Aorta (tissue), 5 donors: ENCODE data around the gene TMEM40. TPM values are rescaled to one million over a fixed set of nuclear protein-coding genes. Genes with fewer than 3 reads are reported as not detected.
A peak's percentile ranks its signal among the peaks of the same experiment; 100 is the strongest.

ENCODE experiments used
- ATAC-seq: fragments of 200-7000 bp; cut with Tn5 transposase; one replicate; pipeline ENCODE4 v1.9.1; 2022; ENCODE audit warnings: moderate library complexity; ENCODE audit not compliant: low FRiP score
- DNase-seq, 2 donors: peaks; one replicate each; pipeline ENCODE4 v3.0.0-alpha.2; 2020
- H3K27ac ChIP-seq, 2 donors: one replicate each; pipeline ENCODE4 v1.5.1; 2013; ENCODE audit warnings: low read length in 2 of 2, mild to moderate bottlenecking in 2 of 2, moderate library complexity in 2 of 2, control low read depth in 1 of 2, inconsistent platforms in 1 of 2, low read depth in 1 of 2
- H3K27me3 ChIP-seq, 2 donors: one replicate each; pipeline ENCODE4 v1.6.1; 2013; ENCODE audit warnings: control low read depth in 1 of 2, low read length in 1 of 2, mild to moderate bottlenecking in 1 of 2, moderate library complexity in 1 of 2; ENCODE audit not compliant: insufficient read depth in 2 of 2, control insufficient read depth in 1 of 2
- H3K36me3 ChIP-seq, 2 donors: one replicate each; pipeline ENCODE4 v1.6.1; 2013; ENCODE audit warnings: control low read depth in 1 of 2, low read length in 1 of 2, mild to moderate bottlenecking in 1 of 2; ENCODE audit not compliant: insufficient read depth in 2 of 2, control insufficient read depth in 1 of 2
- H3K4me1 ChIP-seq, 2 donors: one replicate each; pipeline ENCODE4 v1.6.1; 2013; ENCODE audit warnings: low read length in 2 of 2, control low read depth in 1 of 2, mild to moderate bottlenecking in 1 of 2, moderate library complexity in 1 of 2; ENCODE audit not compliant: insufficient read depth in 2 of 2, control insufficient read depth in 1 of 2
- H3K4me3 ChIP-seq, 2 donors: one replicate each; pipeline ENCODE4 v1.5.1; 2013; ENCODE audit warnings: low read length in 2 of 2, control low read depth in 1 of 2, mild to moderate bottlenecking in 1 of 2
- H3K9me3 ChIP-seq: one replicate; pipeline ENCODE4 v1.6.1; 2013; ENCODE audit warnings: mild to moderate bottlenecking, low read length; ENCODE audit not compliant: control insufficient read depth
- WGBS, 2 donors: extraction: QIAGEN DNeasy Blood & Tissue Kit; methylation state at CpG; one replicate each; pipeline ENCODE4 v1.1.7; 2013; 5-methylcytosine and 5-hydroxymethylcytosine counted together
- intact Hi-C, 2 donors: fragments of 100-400 bp; cut with DNase I; formaldehyde crosslinking; loops; one replicate each; pipeline versions ENCODE4 v1.14.2 to v1.15.0; 2022
- long read RNA-seq, 2 donors: library from polyadenylated mRNA; unstranded; transcript quantifications; one replicate each; pipeline ENCODE4 v2.0.0, GENCODE V29; 2020 to 2021
- polyA plus RNA-seq, 2 donors: library from polyadenylated mRNA; stranded (reverse); fragments of 200-250 nt; gene quantifications; one replicate each; pipeline ENCODE4 v1.2.3, GENCODE V29; 2013
- total RNA-seq, 2 donors: library from RNA; stranded (reverse); fragmentation: NEBNext Ultra II Directional; extraction: Animal tissue kit (Norgen Biotek cat#: 25700); gene quantifications; one replicate each; pipeline ENCODE4 v1.2.1, GENCODE V29; 2021
- donor health status: healthy with polysubstance abuse.
- donor health status: Bipolar disorder and iron deficiency.
- donor health status: DM: no; HTN: no; CAD: no.
- donor health status: DM: no; HTN: no; CAD: no.
- donor health status: DM: yes; HTN: yes; CAD: no.

Gene TMEM40, protein sequence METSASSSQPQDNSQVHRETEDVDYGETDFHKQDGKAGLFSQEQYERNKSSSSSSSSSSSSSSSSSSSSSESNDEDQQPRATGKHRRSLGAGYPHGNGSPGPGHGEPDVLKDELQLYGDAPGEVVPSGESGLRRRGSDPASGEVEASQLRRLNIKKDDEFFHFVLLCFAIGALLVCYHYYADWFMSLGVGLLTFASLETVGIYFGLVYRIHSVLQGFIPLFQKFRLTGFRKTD
- total RNA-seq (under 1 TPM in 1 of 2 donors, not detected in 1; 0.84 TPM), polyA plus RNA-seq (under 1 TPM in 1 of 2 donors, not detected in 1; 0.50 TPM)
- long read RNA-seq, donor 1, partial matches to known transcripts = 0 of 1 reads
- long read RNA-seq, donor 1, other reads (novel, unspliced or antisense) = 0 of 1 reads
- long read RNA-seq, donor 2 = 0 reads

- no peaks in the 10 kb centered on the region for H3K36me3 ChIP-seq
- intact Hi-C loops = no loop called here
- ATAC-seq = no peak
These were observed at the start of gene TMEM40 for GRCh38 chr3:12759097-12759679. Gene TMEM40, minus strand, starts transcription at chr3:12759259. Its CDS starts 9,427 bp downstream, at chr3:12749832.

GRCh38 chr3:12808587-12808986 is 49.5 kb upstream of the TMEM40 start:
- ATAC-seq = no peak
- 84 to 89% methylated on average over 2 of the region's 2 CpGs for WGBS, 2 donors
- Histone ChIP-seq H3K27me3 (no peaks in the 10 kb centered on the region), H3K4me1 (no peaks in the 10 kb centered on the region), H3K4me3 (no peak overlapping the region), H3K9me3 (no peaks in the 10 kb centered on the region), H3K36me3 (peaks cover 0 to 3% of the 10 kb centered on the region in 2 donors), H3K27ac (no peak overlapping the region)
- DNase-seq = peak in 1 of 2 donors; percentile 51
- intact Hi-C loops = no loop called here

More at GRCh38 chr3:12759097-12759679, at the start of gene TMEM40:
- no peak for DNase-seq
- no peaks in the 10 kb centered on the region for H3K27me3 ChIP-seq
- H3K4me3 ChIP-seq = no peak within 1 kb of the TSS
- no peaks in the 10 kb centered on the region for H3K4me1 ChIP-seq
- no peaks in the 10 kb centered on the region for H3K9me3 ChIP-seq
- H3K27ac ChIP-seq = no peak within 1 kb of the TSS
- 93 to 96% methylated on average over 10 of the region's 10 CpGs for WGBS, 2 donors

GRCh38 chr3:12807601-12808359 is 48.7 kb upstream of the TMEM40 start:
- H3K27me3 ChIP-seq = no peaks in the 10 kb centered on the region
- intact Hi-C loops = no loop called here
- H3K4me1 ChIP-seq = no peaks in the 10 kb centered on the region
- 69 to 75% methylated on average over 7 of the region's 7 CpGs for WGBS, 2 donors
- ATAC-seq = no peak
- peak in 1 of 2 donors; percentile 64 for DNase-seq
- no peak overlapping the region for H3K27ac ChIP-seq
- no peak overlapping the region for H3K4me3 ChIP-seq
- no peaks in the 10 kb centered on the region for H3K9me3 ChIP-seq
- H3K36me3 ChIP-seq = peaks cover 0 to 3% of the 10 kb centered on the region in 2 donors

- WGBS, 2 donors = 91 to 94% methylated on average over 9 of the region's 9 CpGs
- H3K4me1 ChIP-seq = no peaks in the 10 kb centered on the region
- H3K27me3 ChIP-seq = no peaks in the 10 kb centered on the region
- no peak overlapping the region for H3K27ac ChIP-seq
- no peaks in the 10 kb centered on the region for H3K9me3 ChIP-seq
- DNase-seq = peak in 1 of 2 donors; percentile 41
- no peak overlapping the region for H3K4me3 ChIP-seq
- intact Hi-C loops = no loop called here
- peaks cover 0 to 3% of the 10 kb centered on the region in 2 donors for H3K36me3 ChIP-seq
- ATAC-seq = no peak
These were observed 48.0 kb upstream of the TMEM40 start for GRCh38 chr3:12807066-12807465.

DNA sequence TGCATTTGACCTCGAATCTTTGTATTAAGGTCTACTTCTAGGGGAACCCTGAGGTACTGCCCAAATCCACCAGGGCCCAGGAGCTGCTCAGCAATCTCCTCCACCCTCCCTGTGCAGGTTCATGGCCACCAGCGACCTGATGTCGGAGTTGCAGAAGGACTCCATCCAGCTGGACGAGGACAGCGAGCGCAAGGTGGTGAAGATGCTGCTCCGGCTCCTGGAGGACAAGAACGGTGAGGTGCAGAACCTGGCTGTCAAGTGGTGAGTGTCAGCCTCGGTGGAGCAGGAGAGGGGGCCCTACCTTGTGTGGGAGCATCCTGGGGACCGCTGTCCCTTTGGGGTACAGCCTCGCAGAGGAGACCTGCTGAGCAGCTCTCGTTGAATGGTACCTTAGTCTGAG is 44.3 kb upstream of the TMEM40 start:
- Histone ChIP-seq H3K4me1 (no peaks in the 10 kb centered on the region), H3K27me3 (no peaks in the 10 kb centered on the region), H3K9me3 (no peaks in the 10 kb centered on the region), H3K36me3 (peaks cover 0 to 3% of the 10 kb centered on the region in 2 donors), H3K27ac (no peak overlapping the region), H3K4me3 (no peak overlapping the region)
- intact Hi-C loops = no loop called here
- ATAC-seq (no peak), DNase-seq (peak in 1 of 2 donors; percentile 47)
- 96 to 98% methylated on average over 12 of the region's 12 CpGs for WGBS, 2 donors

DNA sequence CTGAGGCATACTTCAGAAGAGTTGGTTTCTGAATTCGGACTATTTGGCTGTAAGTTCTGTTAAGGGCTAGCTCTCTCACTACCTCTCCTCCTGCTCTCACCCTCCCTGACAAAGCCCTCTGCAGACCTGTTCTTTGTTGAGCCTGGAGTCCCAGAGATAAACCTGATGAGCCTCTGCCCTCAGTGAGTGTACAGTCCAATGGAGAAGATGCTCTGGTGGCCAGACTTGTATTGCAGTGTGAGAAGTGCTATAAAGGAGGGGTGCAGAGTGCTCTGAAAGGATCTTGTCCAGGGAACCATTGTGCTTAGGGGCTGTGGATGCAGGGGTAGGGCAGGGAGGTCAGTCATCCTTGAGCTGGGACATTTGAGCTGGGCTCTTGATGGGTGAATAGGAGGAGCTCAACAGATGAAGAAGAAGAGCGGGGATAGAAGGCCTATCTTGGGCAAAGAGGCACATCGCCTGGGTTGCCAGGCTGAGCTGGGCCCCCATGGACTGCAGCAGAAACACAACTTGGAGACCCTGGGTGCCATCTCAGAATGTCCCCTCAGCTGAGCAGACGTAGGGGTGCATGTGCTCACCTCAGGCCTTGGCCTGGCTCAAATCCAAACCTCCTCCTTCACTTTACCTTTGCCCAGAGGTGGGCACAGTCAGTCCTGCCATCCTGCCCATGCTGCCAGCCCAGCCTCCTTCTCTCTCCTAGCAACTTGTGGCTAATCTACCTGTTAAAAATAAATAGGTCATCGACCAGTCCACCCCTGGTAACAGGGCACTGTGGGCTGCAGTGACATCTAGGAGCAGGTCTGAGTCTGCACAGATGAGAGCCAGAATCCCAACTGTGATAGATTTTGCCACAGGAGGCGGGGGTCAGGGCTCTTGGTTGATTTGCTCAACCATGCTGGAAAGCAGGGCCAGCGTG is 40.7 kb upstream of the TMEM40 start:
- Histone ChIP-seq H3K4me1 (no peaks in the 10 kb centered on the region), H3K9me3 (no peaks in the 10 kb centered on the region), H3K36me3 (peaks cover 0 to 2% of the 10 kb centered on the region in 2 donors), H3K27ac (no peak overlapping the region), H3K4me3 (no peak overlapping the region), H3K27me3 (no peaks in the 10 kb centered on the region)
- 79 to 81% methylated on average over 7 of the region's 7 CpGs for WGBS, 2 donors
- ATAC-seq (no peak), DNase-seq (peak in 1 of 2 donors; percentile 58)
- intact Hi-C loops = no loop called here

GRCh38 chr3:12798559-12799179 is 39.6 kb upstream of the TMEM40 start:
- ATAC-seq (no peak), DNase-seq (peak in 1 of 2 donors; percentile 57)
- Histone ChIP-seq H3K4me1 (no peaks in the 10 kb centered on the region), H3K27ac (peak overlapping the region in 1 of 2 donors; percentile 39), H3K4me3 (no peak overlapping the region), H3K27me3 (no peaks in the 10 kb centered on the region), H3K36me3 (no peaks in the 10 kb centered on the region), H3K9me3 (no peaks in the 10 kb centered on the region)
- intact Hi-C loops = no loop called here
- 35 to 37% methylated on average over 12 of the region's 12 CpGs for WGBS, 2 donors
